Stimulated activated CD8-positive, alpha-beta memory T cell treated with anti-CD3 and anti-CD28 coated beads, Interleukin-15, amount 100 ng/mL, for 48 hours (primary cell): Measurements from ENCODE around the gene KCND2.
A peak's percentile ranks its signal among the peaks of the same experiment; 100 is the strongest.
"Not testable (repeated sequence)": the region's sequence is repeated elsewhere in the genome, so short reads cannot be mapped to it uniquely, and the experiment has no call there.

Source experiments
- DNase-seq, 2 donors: peaks; one replicate each; pipeline ENCODE4 v3.0.0-alpha.2; 2020; ENCODE audit warnings: low read depth in 2 of 2

Gene KCND2

GRCh38 chr7:120742372-120742771 lies 469.4 kb downstream of the KCND2 start:
- no peak for DNase-seq

- DNase-seq: no peak
These were observed 470.2 kb downstream of the KCND2 start for GRCh38 chr7:120743128-120743527.

- DNase-seq: no peak
These were observed 487.1 kb downstream of the KCND2 start for GRCh38 chr7:120760050-120760449.

GRCh38 chr7:120760851-120761250 lies 487.9 kb downstream of the KCND2 start:
- no peak for DNase-seq

- no peak for DNase-seq
These were observed 497.2 kb downstream of the KCND2 start for GRCh38 chr7:120770206-120770605.

GRCh38 chr7:120774481-120774880 lies 501.5 kb downstream of the KCND2 start:
- DNase-seq: no peak

- DNase-seq: no peak
These were observed 502.8 kb downstream of the KCND2 start for GRCh38 chr7:120775755-120776154.

- not testable (repeated sequence) for DNase-seq
These were observed 506.1 kb downstream of the KCND2 start for GRCh38 chr7:120779078-120779477.

GRCh38 chr7:120780451-120780850 lies 507.5 kb downstream of the KCND2 start:
- not testable (repeated sequence) for DNase-seq

- no peak for DNase-seq
These were observed 508.0 kb downstream of the KCND2 start for GRCh38 chr7:120780938-120781337.

- not testable (repeated sequence) for DNase-seq
These were observed 508.9 kb downstream of the KCND2 start for GRCh38 chr7:120781924-120782323.

GRCh38 chr7:120783273-120783672 lies 510.3 kb downstream of the KCND2 start:
- no peak for DNase-seq

GRCh38 chr7:120783721-120784120 lies 510.7 kb downstream of the KCND2 start:
- no peak for DNase-seq

GRCh38 chr7:120785095-120785494 lies 512.1 kb downstream of the KCND2 start:
- no peak for DNase-seq

GRCh38 chr7:120792091-120792860 lies 519.3 kb downstream of the KCND2 start:
- DNase-seq: peak; percentile 26 to 30

- no peak for DNase-seq
These were observed 519.8 kb downstream of the KCND2 start for GRCh38 chr7:120792861-120793130.

- DNase-seq: no peak
These were observed 520.4 kb downstream of the KCND2 start for GRCh38 chr7:120793213-120793936.

GRCh38 chr7:120794106-120794729 lies 521.2 kb downstream of the KCND2 start:
- DNase-seq: no peak

- DNase-seq: no peak
These were observed 524.2 kb downstream of the KCND2 start for GRCh38 chr7:120797026-120797645.

GRCh38 chr7:120799147-120799546 lies 526.2 kb downstream of the KCND2 start:
- no peak for DNase-seq
